Epithelial cell of proximal tubule (primary cell): ENCODE measurements around the gene ARMS2. TPM values are rescaled to one million over a fixed set of nuclear protein-coding genes. Genes with fewer than 3 reads are reported as not detected.

ENCODE experiments used
- DNase-seq: peaks from one replicate; pipeline ENCODE4 v3.0.0-alpha.2; 2011; ENCODE audit warnings: low read depth
- H3K4me3 ChIP-seq: 2 replicates; pipeline ENCODE4 v1.5.1; 2011; ENCODE audit warnings: low read depth, mild to moderate bottlenecking, low read length
- CTCF ChIP-seq: conservative IDR thresholded peaks from 2 replicates; pipeline ENCODE4 v1.5.1; 2012; ENCODE audit warnings: low read depth, mild to moderate bottlenecking, low read length
- total RNA-seq: library from RNA; depleted of rRNA; stranded (reverse); fragments of >200 nt; gene quantifications from 2 replicates; pipeline ENCODE4 v1.2.3, GENCODE V29; 2015

The ARMS2 gene
- total RNA-seq, 1 donor from 2014 or later: not detected

- no peak for DNase-seq
- no peak for TF ChIP-seq CTCF
- no peak overlapping the region for H3K4me3 ChIP-seq
Measured at GRCh38 chr10:122486406-122487080, 32.1 kb downstream of the ARMS2 start.

GRCh38 chr10:122487174-122487765 lies 32.8 kb downstream of the ARMS2 start:
- TF ChIP-seq CTCF: no peak
- H3K4me3 ChIP-seq: no peak overlapping the region
- DNase-seq: no peak

GRCh38 chr10:122490268-122490667 lies 35.8 kb downstream of the ARMS2 start:
- no peak for DNase-seq
- no peak overlapping the region for H3K4me3 ChIP-seq
- TF ChIP-seq CTCF: no peak

GRCh38 chr10:122490786-122491680 lies 36.6 kb downstream of the ARMS2 start:
- no peak for TF ChIP-seq CTCF
- no peak for DNase-seq
- H3K4me3 ChIP-seq: no peak overlapping the region

- no peak for DNase-seq
- H3K4me3 ChIP-seq: no peak overlapping the region
- no peak for TF ChIP-seq CTCF
Measured at GRCh38 chr10:122492006-122492405, 37.6 kb downstream of the ARMS2 start.

GRCh38 chr10:122492999-122493481 lies 38.6 kb downstream of the ARMS2 start:
- DNase-seq: no peak
- no peak overlapping the region for H3K4me3 ChIP-seq
- TF ChIP-seq CTCF: no peak
